PFSK-1 (cell line): ENCODE data around the gene HIVEP1.

ENCODE experiments used
- FOXP2 ChIP-seq: optimal IDR thresholded peaks from 2 replicates; pipeline ENCODE3; 2011; ENCODE audit warnings: borderline replicate concordance, control low read depth, inconsistent platforms; ENCODE audit not compliant: insufficient read depth; ENCODE audit errors: extremely low read length, extremely low read depth
- POLR2AphosphoS5 ChIP-seq: IDR thresholded peaks from 2 replicates; pipeline ENCODE4 v1.6.1; 2012; ENCODE audit warnings: low read depth, mild to moderate bottlenecking, control low read depth, low read length, moderate library complexity
- SIN3A ChIP-seq: IDR thresholded peaks from 2 replicates; pipeline ENCODE4 v1.6.1; 2012; ENCODE audit warnings: mild to moderate bottlenecking, low read length, moderate library complexity, borderline replicate concordance; ENCODE audit not compliant: insufficient read depth
- TAF1 ChIP-seq: IDR thresholded peaks from 2 replicates; pipeline ENCODE4 v1.6.1; 2012; ENCODE audit warnings: low read length, control low read depth, borderline replicate concordance; ENCODE audit not compliant: insufficient read depth
- TF ChIP-seq, protein P1 (sequence below), 2 experiments: IDR thresholded peaks; 2 replicates each; pipeline versions ENCODE4 v1.6.1 to v1.8.0; 2011 to 2012; ENCODE audit warnings: low read depth in 2 of 2, low read length in 2 of 2, control low read depth in 1 of 2, inconsistent platforms in 1 of 2, mild to moderate bottlenecking in 1 of 2, moderate library complexity in 1 of 2; ENCODE audit not compliant: insufficient read depth in 1 of 2

DNA sequence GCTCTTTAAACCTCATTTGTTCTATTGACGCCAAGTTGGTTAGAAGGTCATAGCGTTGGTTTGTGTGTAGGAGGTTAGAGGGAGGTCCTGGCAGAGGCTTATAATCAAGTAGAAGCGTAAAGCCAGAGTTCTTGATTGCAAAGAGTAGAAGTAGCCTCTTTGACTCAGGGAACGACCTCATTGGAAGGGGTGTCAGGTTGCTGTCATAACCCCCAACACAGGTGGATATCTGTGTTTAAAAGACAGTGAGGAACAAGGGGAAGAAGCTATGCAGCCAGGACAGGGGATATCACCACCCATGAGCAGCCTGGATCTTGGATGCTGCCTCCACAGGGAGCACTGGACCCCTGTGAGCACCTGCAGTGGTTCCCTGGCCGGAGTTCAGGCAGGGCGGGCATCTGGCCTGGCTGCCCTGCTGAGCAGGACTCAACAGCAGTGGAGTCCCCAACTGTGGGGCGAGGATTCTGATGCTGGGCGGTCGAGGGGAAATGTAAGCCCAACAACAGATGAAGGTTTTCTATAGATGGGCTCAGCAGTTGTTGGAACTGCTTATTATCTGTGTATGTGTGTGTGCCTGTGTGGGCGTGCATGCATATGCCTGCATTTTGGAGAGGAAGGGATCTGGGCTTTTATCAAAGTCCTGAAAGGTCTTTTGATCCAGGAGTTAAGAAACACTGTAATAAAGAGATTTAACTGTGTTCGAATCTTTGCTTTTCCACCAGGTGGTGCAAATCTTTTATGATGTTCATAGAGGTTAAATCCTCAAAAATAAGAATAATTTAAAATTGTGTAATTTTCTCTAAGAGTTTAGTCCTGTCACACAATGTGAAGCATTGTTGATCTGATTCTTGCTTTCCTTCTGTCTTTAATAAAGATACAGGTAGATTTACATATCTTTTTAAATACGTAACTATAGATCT lies 27.7 kb downstream of the HIVEP1 start:
- no peak for TF ChIP-seq TAF1
- TF ChIP-seq SIN3A: no peak
- TF ChIP-seq, protein P1, sequence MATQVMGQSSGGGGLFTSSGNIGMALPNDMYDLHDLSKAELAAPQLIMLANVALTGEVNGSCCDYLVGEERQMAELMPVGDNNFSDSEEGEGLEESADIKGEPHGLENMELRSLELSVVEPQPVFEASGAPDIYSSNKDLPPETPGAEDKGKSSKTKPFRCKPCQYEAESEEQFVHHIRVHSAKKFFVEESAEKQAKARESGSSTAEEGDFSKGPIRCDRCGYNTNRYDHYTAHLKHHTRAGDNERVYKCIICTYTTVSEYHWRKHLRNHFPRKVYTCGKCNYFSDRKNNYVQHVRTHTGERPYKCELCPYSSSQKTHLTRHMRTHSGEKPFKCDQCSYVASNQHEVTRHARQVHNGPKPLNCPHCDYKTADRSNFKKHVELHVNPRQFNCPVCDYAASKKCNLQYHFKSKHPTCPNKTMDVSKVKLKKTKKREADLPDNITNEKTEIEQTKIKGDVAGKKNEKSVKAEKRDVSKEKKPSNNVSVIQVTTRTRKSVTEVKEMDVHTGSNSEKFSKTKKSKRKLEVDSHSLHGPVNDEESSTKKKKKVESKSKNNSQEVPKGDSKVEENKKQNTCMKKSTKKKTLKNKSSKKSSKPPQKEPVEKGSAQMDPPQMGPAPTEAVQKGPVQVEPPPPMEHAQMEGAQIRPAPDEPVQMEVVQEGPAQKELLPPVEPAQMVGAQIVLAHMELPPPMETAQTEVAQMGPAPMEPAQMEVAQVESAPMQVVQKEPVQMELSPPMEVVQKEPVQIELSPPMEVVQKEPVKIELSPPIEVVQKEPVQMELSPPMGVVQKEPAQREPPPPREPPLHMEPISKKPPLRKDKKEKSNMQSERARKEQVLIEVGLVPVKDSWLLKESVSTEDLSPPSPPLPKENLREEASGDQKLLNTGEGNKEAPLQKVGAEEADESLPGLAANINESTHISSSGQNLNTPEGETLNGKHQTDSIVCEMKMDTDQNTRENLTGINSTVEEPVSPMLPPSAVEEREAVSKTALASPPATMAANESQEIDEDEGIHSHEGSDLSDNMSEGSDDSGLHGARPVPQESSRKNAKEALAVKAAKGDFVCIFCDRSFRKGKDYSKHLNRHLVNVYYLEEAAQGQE (IDR thresholded peaks at IDR 0.05; ENCODE audit: insufficient read depth in 1 of 2, low read depth in 2 of 2, low read length in 2 of 2): no peak
- TF ChIP-seq POLR2AphosphoS5: no peak
- TF ChIP-seq FOXP2: no peak
